MG63 (cell line): Measurements from ENCODE around the gene CACNA1F. TPM values are rescaled to one million over a fixed set of nuclear protein-coding genes. Genes with fewer than 3 reads are reported as not detected.

Source experiments
- DNase-seq: peaks from one replicate; pipeline ENCODE4 v3.0.0-alpha.2; 2020
- H3K27me3 ChIP-seq: fragments of 250-450 bp; sonication (Bioruptor Pico); 2 replicates; pipeline ENCODE4 v1.5.1; 2020; ENCODE audit warnings: mild to moderate bottlenecking, moderate library complexity
- H3K36me3 ChIP-seq: fragments of 250-450 bp; sonication (Bioruptor Pico); 2 replicates; pipeline ENCODE4 v1.5.1; 2020; ENCODE audit warnings: mild to moderate bottlenecking, moderate library complexity
- H3K4me3 ChIP-seq: fragments of 250-450 bp; sonication (Bioruptor Pico); 2 replicates; pipeline ENCODE4 v1.5.1; 2020; ENCODE audit warnings: mild to moderate bottlenecking, moderate library complexity
- H3K9me3 ChIP-seq: fragments of 250-450 bp; sonication (Bioruptor Pico); 2 replicates; pipeline ENCODE4 v1.5.1; 2020; ENCODE audit warnings: mild to moderate bottlenecking, moderate library complexity
- total RNA-seq: library from RNA; depleted of rRNA; stranded (reverse); fragments of >200 nt; shearing (Covaris generic); gene quantifications from 2 replicates; pipeline ENCODE4 v1.2.3, GENCODE V29; 2014; ENCODE audit warnings: low replicate concordance

Gene CACNA1F
- total RNA-seq, 1 experiment from 2014 or later: not detected

- H3K9me3 ChIP-seq: no peaks in the 10 kb centered on the region
- no peak for DNase-seq
- H3K36me3 ChIP-seq: no peaks in the 10 kb centered on the region
- H3K27me3 ChIP-seq: no peaks in the 10 kb centered on the region
- no peak overlapping the region for H3K4me3 ChIP-seq
Observed at GRCh38 chrX:49262603-49263002, 29.5 kb upstream of the CACNA1F start.

- Histone ChIP-seq H3K9me3 (no peaks in the 10 kb centered on the region), H3K4me3 (no peak overlapping the region), H3K36me3 (no peaks in the 10 kb centered on the region), H3K27me3 (no peaks in the 10 kb centered on the region)
- no peak for DNase-seq
Observed at GRCh38 chrX:49260221-49260985, 27.3 kb upstream of the CACNA1F start.

- Histone ChIP-seq H3K9me3 (no peaks in the 10 kb centered on the region), H3K27me3 (no peaks in the 10 kb centered on the region), H3K36me3 (no peaks in the 10 kb centered on the region), H3K4me3 (no peak overlapping the region)
- no peak for DNase-seq
Observed at GRCh38 chrX:49258749-49259124, 25.6 kb upstream of the CACNA1F start.

DNA sequence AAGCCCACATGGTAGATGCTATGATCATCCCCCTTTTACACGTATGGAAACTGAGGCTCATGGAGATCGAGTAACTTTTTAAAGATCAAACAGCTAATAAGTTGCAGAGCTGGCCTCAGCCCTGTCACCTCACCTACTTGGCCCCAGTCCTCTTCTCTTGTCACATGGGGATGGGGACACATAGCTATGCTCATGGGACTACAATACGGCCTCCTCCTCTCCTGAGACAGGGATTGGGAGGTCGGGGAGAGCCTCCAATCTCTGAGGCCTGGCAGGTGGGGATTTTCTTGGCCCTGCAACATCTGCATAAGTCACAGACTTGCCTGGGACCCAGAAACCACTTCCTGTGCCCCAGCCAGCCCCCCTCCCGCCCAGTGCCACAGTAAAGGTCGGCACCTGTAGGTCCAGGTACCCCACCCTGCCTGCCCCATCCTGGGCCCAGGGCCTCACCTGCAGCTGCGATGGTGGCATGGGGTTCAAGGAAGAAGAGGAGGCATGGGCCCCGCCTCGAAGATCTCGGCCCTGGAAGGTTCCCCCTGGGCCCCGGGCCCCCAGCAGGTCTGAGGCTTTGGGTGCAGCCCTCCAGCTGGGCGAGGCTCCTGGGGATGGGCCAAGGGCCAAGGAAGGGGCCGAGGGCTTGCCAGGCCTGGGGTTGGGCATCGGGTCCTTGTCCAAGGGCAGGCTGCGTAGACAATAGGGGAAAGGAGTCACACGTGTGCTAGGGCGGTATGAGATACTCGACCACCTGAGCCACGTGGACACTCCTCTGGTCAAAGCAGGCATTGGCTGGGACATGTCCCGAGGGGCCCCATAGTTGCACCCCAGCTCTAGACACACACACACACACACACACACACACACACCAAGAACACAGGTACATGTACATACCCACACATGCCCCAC is 25.0 kb upstream of the CACNA1F start:
- H3K4me3 ChIP-seq: no peak overlapping the region
- H3K27me3 ChIP-seq: no peaks in the 10 kb centered on the region
- DNase-seq: no peak
- H3K9me3 ChIP-seq: no peaks in the 10 kb centered on the region
- no peaks in the 10 kb centered on the region for H3K36me3 ChIP-seq

GRCh38 chrX:49257074-49257790 is 24.1 kb upstream of the CACNA1F start:
- H3K9me3 ChIP-seq: no peaks in the 10 kb centered on the region
- no peaks in the 10 kb centered on the region for H3K36me3 ChIP-seq
- no peaks in the 10 kb centered on the region for H3K27me3 ChIP-seq
- H3K4me3 ChIP-seq: no peak overlapping the region
- DNase-seq: no peak

DNA sequence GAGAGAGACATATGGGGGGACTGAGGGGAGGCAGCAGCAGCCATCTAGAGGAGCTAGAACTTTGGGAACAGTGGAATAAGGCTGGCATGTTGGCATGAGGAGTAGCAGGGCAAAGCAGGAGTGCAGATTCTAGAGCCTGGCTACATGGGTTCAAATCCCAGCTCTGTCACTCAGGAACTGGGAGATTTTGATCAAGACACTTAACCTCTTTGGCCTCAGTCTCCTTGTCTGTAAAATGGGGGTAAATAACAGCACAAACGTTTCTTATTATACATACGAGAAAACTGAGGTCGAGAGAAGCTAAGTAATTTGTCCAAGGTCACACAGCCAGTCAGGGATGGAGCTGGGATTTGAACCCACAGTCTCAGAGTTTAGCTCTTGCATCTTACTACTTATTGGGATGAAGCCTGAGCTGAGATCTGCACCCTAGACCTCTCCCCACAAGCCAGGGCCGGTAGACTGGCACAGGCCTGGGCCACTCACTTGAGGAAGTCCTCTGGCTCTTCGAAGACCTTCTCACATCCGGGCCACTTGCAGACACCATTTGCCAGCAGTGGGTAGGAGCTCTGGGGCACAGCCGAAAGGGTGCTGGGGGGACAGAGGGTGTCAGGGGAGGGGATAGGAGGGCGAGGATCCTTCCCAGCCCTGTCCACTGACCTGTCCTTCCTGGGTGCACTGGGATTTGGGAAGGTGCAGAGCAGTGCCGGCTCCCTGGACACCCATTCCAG is 23.3 kb upstream of the CACNA1F start:
- H3K27me3 ChIP-seq: no peaks in the 10 kb centered on the region
- no peak overlapping the region for H3K4me3 ChIP-seq
- no peaks in the 10 kb centered on the region for H3K9me3 ChIP-seq
- DNase-seq: no peak
- no peaks in the 10 kb centered on the region for H3K36me3 ChIP-seq

DNA sequence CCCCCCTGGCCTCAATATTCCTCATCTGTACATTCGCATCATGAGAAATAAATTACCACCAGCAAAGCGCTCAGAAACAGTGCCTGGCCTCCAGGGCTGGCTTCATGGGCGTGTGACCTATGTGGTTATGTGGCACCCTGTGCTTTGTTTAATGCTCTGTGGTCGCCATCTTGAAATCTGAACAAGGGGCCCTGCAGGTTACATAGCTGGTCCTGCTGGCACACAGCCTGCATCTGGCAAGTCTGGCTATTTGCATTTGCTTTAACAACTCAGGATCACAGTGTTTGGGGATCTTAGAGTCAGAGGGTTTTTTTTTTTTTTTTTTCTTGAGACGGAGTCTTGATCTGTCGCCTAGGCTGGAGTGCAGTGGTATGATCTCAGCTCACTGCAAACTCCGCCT is 21.5 kb upstream of the CACNA1F start:
- no peaks in the 10 kb centered on the region for H3K9me3 ChIP-seq
- no peaks in the 10 kb centered on the region for H3K27me3 ChIP-seq
- no peak overlapping the region for H3K4me3 ChIP-seq
- no peaks in the 10 kb centered on the region for H3K36me3 ChIP-seq
- DNase-seq: no peak

GRCh38 chrX:49251325-49251724 is 18.2 kb upstream of the CACNA1F start:
- no peaks in the 10 kb centered on the region for H3K27me3 ChIP-seq
- H3K36me3 ChIP-seq: no peaks in the 10 kb centered on the region
- DNase-seq: no peak
- H3K9me3 ChIP-seq: no peaks in the 10 kb centered on the region
- no peak overlapping the region for H3K4me3 ChIP-seq

- Histone ChIP-seq H3K36me3 (no peaks in the 10 kb centered on the region), H3K9me3 (no peaks in the 10 kb centered on the region), H3K27me3 (no peaks in the 10 kb centered on the region), H3K4me3 (no peak overlapping the region)
- DNase-seq: no peak
Observed at GRCh38 chrX:49250578-49250977, 17.4 kb upstream of the CACNA1F start.

DNA sequence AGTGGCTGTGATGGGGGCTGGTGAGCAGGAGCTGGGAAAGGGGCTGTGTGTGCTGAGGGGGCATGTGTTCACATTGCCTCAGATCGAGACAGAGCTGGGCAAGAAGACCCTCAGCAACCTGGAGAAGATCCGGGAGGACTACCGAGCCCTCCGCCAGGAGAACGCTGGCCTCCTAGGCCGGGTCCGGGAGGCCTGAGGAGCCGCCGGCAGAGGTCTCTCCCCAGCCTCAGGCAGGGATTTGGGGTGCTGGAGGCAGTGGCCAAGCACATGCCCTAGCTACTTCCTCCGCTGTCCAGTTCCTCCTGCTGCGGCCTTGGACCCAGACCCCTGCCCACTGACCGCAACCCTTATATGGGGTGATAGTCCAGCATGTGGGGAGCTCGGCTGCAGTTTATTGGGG is 16.9 kb upstream of the CACNA1F start:
- no peak for DNase-seq
- no peaks in the 10 kb centered on the region for H3K27me3 ChIP-seq

DNA sequence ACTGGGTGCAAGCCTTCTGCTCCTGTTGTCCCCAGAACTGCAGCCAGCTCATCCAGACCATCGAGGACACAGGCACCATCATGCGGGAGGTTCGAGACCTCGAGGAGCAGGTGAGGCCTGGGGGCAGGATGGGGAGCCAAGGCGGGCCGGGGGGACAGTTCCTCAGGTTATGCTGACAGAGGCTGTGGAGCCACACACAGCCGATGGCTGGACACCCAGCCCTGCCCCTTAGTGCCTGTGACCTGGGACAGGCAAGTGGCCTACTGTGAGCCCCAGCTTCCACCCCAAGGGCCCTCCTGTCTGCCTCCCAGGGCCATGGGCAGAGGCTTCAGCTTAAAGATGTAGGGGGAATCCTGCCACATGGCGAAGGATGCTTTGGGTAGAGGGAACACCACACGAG is 16.5 kb upstream of the CACNA1F start:
- Histone ChIP-seq H3K4me3 (no peak overlapping the region), H3K36me3 (no peaks in the 10 kb centered on the region), H3K9me3 (no peaks in the 10 kb centered on the region), H3K27me3 (no peaks in the 10 kb centered on the region)
- no peak for DNase-seq

More for the DNA sequence above, 16.9 kb upstream of the CACNA1F start:
- no peaks in the 10 kb centered on the region for H3K9me3 ChIP-seq
- no peaks in the 10 kb centered on the region for H3K36me3 ChIP-seq
- H3K4me3 ChIP-seq: no peak overlapping the region

- Histone ChIP-seq H3K4me3 (no peak overlapping the region), H3K36me3 (peaks cover under 1% of the 10 kb centered on the region; the same call in 1 of the 2 replicates), H3K27me3 (no peaks in the 10 kb centered on the region), H3K9me3 (no peaks in the 10 kb centered on the region)
- DNase-seq: no peak
Observed at GRCh38 chrX:49249071-49249470, 15.9 kb upstream of the CACNA1F start.

- Histone ChIP-seq H3K27me3 (no peaks in the 10 kb centered on the region), H3K4me3 (no peak overlapping the region), H3K9me3 (no peaks in the 10 kb centered on the region), H3K36me3 (peaks cover 2% of the 10 kb centered on the region)
- DNase-seq: no peak
Observed at GRCh38 chrX:49247916-49248811, 15.0 kb upstream of the CACNA1F start.

DNA sequence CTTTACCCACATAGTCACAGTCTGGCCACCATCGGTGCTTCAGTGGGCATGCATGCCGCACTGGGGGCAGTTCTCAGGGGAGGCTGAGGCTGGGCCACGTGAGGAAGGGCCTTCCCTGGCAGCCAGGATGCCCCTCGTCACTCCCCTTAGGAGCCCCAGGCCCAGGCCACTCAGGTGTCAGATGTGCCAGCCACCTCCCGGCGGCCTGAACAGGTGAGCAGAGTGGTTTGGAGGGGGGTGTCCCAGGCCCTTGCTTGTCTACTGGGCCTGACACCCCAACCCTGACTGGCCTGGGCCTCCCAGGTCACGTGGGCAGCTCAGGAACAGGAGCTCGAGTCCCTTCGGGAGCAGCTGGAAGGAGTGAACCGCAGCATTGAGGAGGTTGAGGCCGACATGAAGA is 14.2 kb upstream of the CACNA1F start:
- no peak overlapping the region for H3K4me3 ChIP-seq

GRCh38 chrX:49246541-49246940 is 13.4 kb upstream of the CACNA1F start:
- Histone ChIP-seq H3K4me3 (no peak overlapping the region), H3K36me3 (peaks cover 2% of the 10 kb centered on the region), H3K9me3 (no peaks in the 10 kb centered on the region), H3K27me3 (no peaks in the 10 kb centered on the region)
- DNase-seq: no peak

More for the DNA sequence above, 14.2 kb upstream of the CACNA1F start:
- Histone ChIP-seq H3K9me3 (no peaks in the 10 kb centered on the region), H3K27me3 (no peaks in the 10 kb centered on the region), H3K36me3 (peaks cover 2% of the 10 kb centered on the region)
- DNase-seq: no peak

DNA sequence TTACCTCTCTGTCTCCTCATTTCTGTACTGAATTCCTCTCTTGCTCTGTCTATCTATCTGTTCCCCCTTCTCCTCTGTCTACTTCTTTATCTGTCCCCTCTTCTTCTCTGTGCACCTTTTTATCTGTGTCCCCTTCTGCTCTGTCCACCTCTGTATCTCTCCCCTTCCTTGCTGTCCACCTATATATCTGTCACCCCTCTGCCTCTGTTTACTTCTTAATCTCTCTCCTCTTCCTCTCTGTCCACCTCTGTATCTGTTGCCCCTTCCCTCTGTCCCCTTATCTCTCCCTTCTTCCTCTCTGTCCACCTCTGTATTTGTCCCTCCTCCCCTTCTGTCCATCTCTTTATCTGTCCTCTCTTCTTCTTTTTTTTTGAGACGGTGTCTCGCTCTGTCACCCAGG is 11.1 kb upstream of the CACNA1F start:
- DNase-seq: no peak
- peaks cover 2% of the 10 kb centered on the region for H3K36me3 ChIP-seq
- no peak overlapping the region for H3K4me3 ChIP-seq
- H3K9me3 ChIP-seq: no peaks in the 10 kb centered on the region
- no peaks in the 10 kb centered on the region for H3K27me3 ChIP-seq
